H9 (cell line): ENCODE data around the gene SLC9A7. TPM values are rescaled to one million over a fixed set of nuclear protein-coding genes. Genes with fewer than 3 reads are reported as not detected.

ENCODE experiments used
- DNase-seq: peaks from one replicate; pipeline ENCODE4 v3.0.0-alpha.2; 2017
- H2AFZ ChIP-seq: one replicate; pipeline ENCODE4 v1.6.1; 2013; ENCODE audit warnings: mild to moderate bottlenecking, low read length, control low read depth, moderate library complexity
- H2AK5ac ChIP-seq: 2 replicates; pipeline ENCODE4 v1.6.1; 2013; ENCODE audit warnings: low read length, control low read depth, mixed read lengths; ENCODE audit not compliant: insufficient read length
- H2BK120ac ChIP-seq: one replicate; pipeline ENCODE4 v1.6.1; 2013; ENCODE audit warnings: low read depth, mild to moderate bottlenecking, low read length, control low read depth, inconsistent platforms; ENCODE audit not compliant: poor library complexity, severe bottlenecking
- H2BK12ac ChIP-seq: 2 replicates; pipeline ENCODE4 v1.6.1; 2013; ENCODE audit warnings: low read length, control low read depth, mixed read lengths, low read depth; ENCODE audit not compliant: insufficient read length
- H2BK15ac ChIP-seq: 2 replicates; pipeline ENCODE4 v1.6.1; 2013; ENCODE audit warnings: low read depth, low read length, control low read depth
- H2BK20ac ChIP-seq: one replicate; pipeline ENCODE4 v1.6.1; 2013; ENCODE audit warnings: low read depth, mild to moderate bottlenecking, low read length, control low read depth, inconsistent platforms; ENCODE audit not compliant: poor library complexity, severe bottlenecking
- H2BK5ac ChIP-seq: 2 replicates; pipeline ENCODE4 v1.6.1; 2013; ENCODE audit warnings: low read length, control low read depth, mixed read lengths; ENCODE audit not compliant: insufficient read length
- H3K14ac ChIP-seq: 2 replicates; pipeline ENCODE4 v1.6.1; 2013; ENCODE audit warnings: low read length, control low read depth; ENCODE audit not compliant: insufficient read depth
- H3K18ac ChIP-seq: 2 replicates; pipeline ENCODE4 v1.6.1; 2013; ENCODE audit warnings: low read depth, mild to moderate bottlenecking, mixed read lengths, low read length, control low read depth; ENCODE audit not compliant: insufficient read length
- H3K23ac ChIP-seq: 2 replicates; pipeline ENCODE4 v1.6.1; 2013; ENCODE audit warnings: low read length, control low read depth, mixed read lengths, low read depth; ENCODE audit not compliant: insufficient read length
- H3K23me2 ChIP-seq: 2 replicates; pipeline ENCODE4 v1.6.1; 2013; ENCODE audit warnings: low read depth, mild to moderate bottlenecking, mixed read lengths, low read length, control low read depth; ENCODE audit not compliant: insufficient read length, poor library complexity, severe bottlenecking
- H3K27ac ChIP-seq: 2 replicates; pipeline ENCODE4 v1.5.1; 2013; ENCODE audit warnings: low read length, control low read depth, mixed read lengths, low read depth; ENCODE audit not compliant: insufficient read length
- H3K27me3 ChIP-seq: 2 replicates; pipeline ENCODE4 v1.6.1; 2013; ENCODE audit warnings: low read length, control low read depth, inconsistent platforms; ENCODE audit not compliant: insufficient read depth
- H3K4ac ChIP-seq: 2 replicates; pipeline ENCODE4 v1.6.1; 2013; ENCODE audit warnings: low read depth, mild to moderate bottlenecking, control low read depth, inconsistent platforms, low read length, moderate library complexity
- H3K4me1 ChIP-seq: 2 replicates; pipeline ENCODE4 v1.6.1; 2013; ENCODE audit warnings: low read length, control low read depth, inconsistent platforms; ENCODE audit not compliant: insufficient read depth
- H3K4me2 ChIP-seq: 2 replicates; pipeline ENCODE4 v1.6.1; 2013; ENCODE audit warnings: low read length, control low read depth, mixed read lengths; ENCODE audit not compliant: insufficient read length, insufficient read depth
- H3K56ac ChIP-seq: 2 replicates; pipeline ENCODE4 v1.6.1; 2013; ENCODE audit warnings: low read depth, mild to moderate bottlenecking, mixed read lengths, low read length, control low read depth; ENCODE audit not compliant: insufficient read length
- H3K79me1 ChIP-seq: 2 replicates; pipeline ENCODE4 v1.6.1; 2013; ENCODE audit warnings: low read depth, mild to moderate bottlenecking, moderate library complexity, low read length, control low read depth, inconsistent platforms; ENCODE audit not compliant: insufficient read depth, poor library complexity, severe bottlenecking
- H3K79me2 ChIP-seq: 2 replicates; pipeline ENCODE4 v1.6.1; 2013; ENCODE audit warnings: low read length, control low read depth, inconsistent platforms; ENCODE audit not compliant: insufficient read depth
- H3K9ac ChIP-seq: 2 replicates; pipeline ENCODE4 v1.6.1; 2013; ENCODE audit warnings: low read length, control low read depth, mixed read lengths; ENCODE audit not compliant: insufficient read length; ENCODE audit errors: extremely low read depth
- H3K9me3 ChIP-seq: one replicate; pipeline ENCODE4 v1.6.1; 2013; ENCODE audit warnings: low read depth, low read length, inconsistent platforms; ENCODE audit not compliant: control insufficient read depth
- H3T11ph ChIP-seq: one replicate; pipeline ENCODE4 v1.6.1; 2013; ENCODE audit warnings: mild to moderate bottlenecking, low read length, control low read depth, inconsistent platforms
- H4K20me1 ChIP-seq: one replicate; pipeline ENCODE4 v1.6.1; 2013; ENCODE audit not compliant: control insufficient read depth, insufficient read length, insufficient read depth
- H4K5ac ChIP-seq: 2 replicates; pipeline ENCODE4 v1.6.1; 2013; ENCODE audit warnings: low read depth, mild to moderate bottlenecking, mixed read lengths, low read length, control low read depth; ENCODE audit not compliant: insufficient read length
- H4K8ac ChIP-seq: replicated peaks from 2 replicates; pipeline ENCODE4 v1.6.1; 2013; ENCODE audit warnings: low read length, control low read depth, mixed read lengths, low read depth; ENCODE audit not compliant: insufficient read length
- H4K91ac ChIP-seq: 2 replicates; pipeline ENCODE4 v1.6.1; 2013; ENCODE audit warnings: low read depth, mild to moderate bottlenecking, moderate library complexity, mixed read lengths, low read length, control low read depth; ENCODE audit not compliant: insufficient read length
- H3K27ac Mint-ChIP-seq, 3 experiments: 2 replicates in 2 of 3; 3 replicates in 1 of 3; pipeline ENCODE4 v1.8.0; 2020 to 2021; ENCODE audit warnings: mixed read lengths in 3 of 3, mild to moderate bottlenecking in 1 of 3, moderate library complexity in 1 of 3
- H3K27me3 Mint-ChIP-seq: 2 replicates; pipeline ENCODE4 v1.8.0; 2021; ENCODE audit warnings: low read depth, mild to moderate bottlenecking, moderate library complexity, mixed read lengths
- H3K36me3 Mint-ChIP-seq, 3 experiments: 2 replicates in 2 of 3; 3 replicates in 1 of 3; pipeline ENCODE4 v1.8.0; 2020 to 2021; ENCODE audit warnings: low read depth in 3 of 3, mixed read lengths in 3 of 3; ENCODE audit not compliant: insufficient read depth in 1 of 3
- H3K4me1 Mint-ChIP-seq, 2 experiments: 2 replicates each; pipeline ENCODE4 v1.8.0; 2020; ENCODE audit warnings: mixed read lengths in 2 of 2
- H3K4me3 Mint-ChIP-seq, 2 experiments: 2 replicates in 1 of 2; 3 replicates in 1 of 2; pipeline ENCODE4 v1.8.0; 2020 to 2021; ENCODE audit warnings: mild to moderate bottlenecking in 2 of 2, mixed read lengths in 2 of 2, moderate library complexity in 1 of 2
- H3K9me3 Mint-ChIP-seq, 2 experiments: 2 replicates in 1 of 2; 3 replicates in 1 of 2; pipeline ENCODE4 v1.8.0; 2020; ENCODE audit warnings: mild to moderate bottlenecking in 2 of 2, mixed read lengths in 2 of 2, moderate library complexity in 1 of 2
- CTCF ChIP-seq: fragments of 200-600 bp; sonication (generic); conservative IDR thresholded peaks from 3 replicates; pipeline ENCODE4 v1.8.0; 2021; ENCODE audit warnings: antibody characterized with exemption, mild to moderate bottlenecking
- WGBS: extraction: QIAGEN DNeasy Blood & Tissue Kit; methylation state at CpG from one replicate; pipeline ENCODE4 v1.1.7; 2013; ENCODE audit warnings: missing lambda C conversion rate, low lambda C conversion rate, mixed read lengths; ENCODE audit not compliant: insufficient read length; ENCODE audit errors: extremely low coverage; 5-methylcytosine and 5-hydroxymethylcytosine counted together
- total RNA-seq: library from RNA; stranded (reverse); gene quantifications from 2 replicates; pipeline ENCODE4 v1.2.1, GENCODE V29; 2021

SLC9A7 gene
- total RNA-seq, 1 experiment from 2014 or later = 5.9 TPM

DNA sequence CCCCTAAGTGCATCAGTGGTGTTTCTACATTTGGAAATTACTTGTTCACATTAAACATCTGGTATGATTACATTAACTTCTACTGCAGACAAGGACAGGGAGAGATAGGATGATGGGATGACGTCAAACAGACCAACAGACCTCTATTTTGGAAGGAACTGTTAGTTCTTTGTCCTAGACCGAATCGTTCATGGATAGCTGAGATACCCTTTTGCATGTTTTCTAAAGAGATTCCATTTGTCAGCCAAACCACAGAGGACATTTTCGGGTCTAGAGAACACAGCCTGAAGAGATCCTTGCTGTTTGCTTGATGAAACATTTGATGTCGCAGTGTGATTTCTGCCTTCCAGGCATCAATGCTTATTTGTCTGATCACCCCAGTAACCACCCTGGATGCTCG lies 157.6 kb downstream of the SLC9A7 start:
- H3K4me1 Mint-ChIP-seq = no peaks in the 10 kb centered on the region
- no peak overlapping the region for H2AFZ ChIP-seq
- H2BK12ac ChIP-seq = no peak overlapping the region
- no peak overlapping the region for H4K8ac ChIP-seq
- H3K27me3 Mint-ChIP-seq = no peaks in the 10 kb centered on the region
- H2BK5ac ChIP-seq = no peak overlapping the region
- peaks cover 21% of the 10 kb centered on the region for H3K9me3 ChIP-seq
- no peak overlapping the region for H3K27ac Mint-ChIP-seq
- no peak overlapping the region for H3K27ac ChIP-seq
- H3K79me2 ChIP-seq = no peaks in the 10 kb centered on the region; the same call in 1 of the 2 replicates
- no peak overlapping the region for H3T11ph ChIP-seq
- H3K4me1 ChIP-seq = no peaks in the 10 kb centered on the region
- no peak overlapping the region for H2BK20ac ChIP-seq
- H3K4ac ChIP-seq = no peak overlapping the region
- H3K9ac ChIP-seq = no peak overlapping the region
- H3K23ac ChIP-seq = no peak overlapping the region
- DNase-seq = no peak
- no peak overlapping the region for H3K4me3 Mint-ChIP-seq
- H3K36me3 Mint-ChIP-seq = peaks cover 16 to 23% (median 16%) of the 10 kb centered on the region in 3 experiments; a peak in 6 of 7 replicates
- H3K56ac ChIP-seq = no peak overlapping the region
- WGBS = no CpG with 5 or more reads among the region's 6 CpGs
- H4K20me1 ChIP-seq = no peaks in the 10 kb centered on the region
- no peak overlapping the region for H3K18ac ChIP-seq
- H2BK15ac ChIP-seq = no peak overlapping the region
- no peak overlapping the region for H3K14ac ChIP-seq
- no peak overlapping the region for H2AK5ac ChIP-seq
- H3K27me3 ChIP-seq = no peaks in the 10 kb centered on the region
- no peak overlapping the region for H3K4me2 ChIP-seq
- no peak overlapping the region for H2BK120ac ChIP-seq
- no peak overlapping the region for H4K5ac ChIP-seq
- H3K23me2 ChIP-seq = no peaks in the 10 kb centered on the region
- H4K91ac ChIP-seq = no peak overlapping the region
- TF ChIP-seq CTCF = no peak
- H3K79me1 ChIP-seq = peaks cover 3% of the 10 kb centered on the region
- peaks cover 52 to 74% of the 10 kb centered on the region in 2 experiments for H3K9me3 Mint-ChIP-seq
